ENCODE results near the gene PPARGC1A.

GRCh38 chr4:23759066-23759465 lies 130.8 kb downstream of the PPARGC1A start:
- TF ChIP-seq, protein P1, sequence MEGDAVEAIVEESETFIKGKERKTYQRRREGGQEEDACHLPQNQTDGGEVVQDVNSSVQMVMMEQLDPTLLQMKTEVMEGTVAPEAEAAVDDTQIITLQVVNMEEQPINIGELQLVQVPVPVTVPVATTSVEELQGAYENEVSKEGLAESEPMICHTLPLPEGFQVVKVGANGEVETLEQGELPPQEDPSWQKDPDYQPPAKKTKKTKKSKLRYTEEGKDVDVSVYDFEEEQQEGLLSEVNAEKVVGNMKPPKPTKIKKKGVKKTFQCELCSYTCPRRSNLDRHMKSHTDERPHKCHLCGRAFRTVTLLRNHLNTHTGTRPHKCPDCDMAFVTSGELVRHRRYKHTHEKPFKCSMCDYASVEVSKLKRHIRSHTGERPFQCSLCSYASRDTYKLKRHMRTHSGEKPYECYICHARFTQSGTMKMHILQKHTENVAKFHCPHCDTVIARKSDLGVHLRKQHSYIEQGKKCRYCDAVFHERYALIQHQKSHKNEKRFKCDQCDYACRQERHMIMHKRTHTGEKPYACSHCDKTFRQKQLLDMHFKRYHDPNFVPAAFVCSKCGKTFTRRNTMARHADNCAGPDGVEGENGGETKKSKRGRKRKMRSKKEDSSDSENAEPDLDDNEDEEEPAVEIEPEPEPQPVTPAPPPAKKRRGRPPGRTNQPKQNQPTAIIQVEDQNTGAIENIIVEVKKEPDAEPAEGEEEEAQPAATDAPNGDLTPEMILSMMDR (IDR thresholded peaks at IDR 0.05) = no peak
- no peak for TF ChIP-seq POLR2A (IDR thresholded peaks at IDR 0.05)
- TF ChIP-seq EP300 (IDR thresholded peaks at IDR 0.05) = no peak

Measured in ovary (tissue), 3 donors.